GM23338 (cell line): ENCODE measurements around the gene SLC9A9.

Source experiments
- CREB1 ChIP-seq: fragments of 250-450 bp; sonication (Bioruptor Pico); IDR thresholded peaks from 2 replicates; pipeline ENCODE4 v1.5.0; 2020; ENCODE audit warnings: low read depth, mild to moderate bottlenecking, moderate library complexity
- CTCF ChIP-seq, 2 experiments: fragments of 200-600 bp in 1 of 2; sonication (generic) in 1 of 2; conservative IDR thresholded peaks; 2 replicates each; pipeline versions ENCODE4 v1.5.1 to v1.6.1; 2016 to 2017; ENCODE audit warnings: antibody characterized with exemption in 2 of 2, low read depth in 2 of 2, mild to moderate bottlenecking in 2 of 2, moderate library complexity in 1 of 2
- EZH2 ChIP-seq: fragments of 200-600 bp; sonication (generic); IDR thresholded peaks from one replicate; pipeline ENCODE4 v1.8.0; 2017; ENCODE audit warnings: antibody characterized with exemption, mild to moderate bottlenecking, low read depth; ENCODE audit not compliant: unreplicated experiment
- EZH2phosphoT487 ChIP-seq: fragments of 200-600 bp; sonication (generic); IDR thresholded peaks from one replicate; pipeline ENCODE4 v1.8.1; 2018; ENCODE audit warnings: antibody characterized with exemption; ENCODE audit not compliant: unreplicated experiment
- JUNB ChIP-seq: IDR thresholded peaks from one replicate; pipeline ENCODE4 v1.6.1; 2016; ENCODE audit warnings: antibody characterized with exemption; ENCODE audit not compliant: unreplicated experiment
- NANOG ChIP-seq: IDR thresholded peaks from 2 replicates; pipeline ENCODE4 v1.6.1; 2016; ENCODE audit warnings: antibody characterized with exemption, borderline replicate concordance
- POLR2AphosphoS5 ChIP-seq: IDR thresholded peaks from 2 replicates; pipeline ENCODE4 v1.6.1; 2016; ENCODE audit warnings: antibody characterized with exemption, low read depth
- STAT1 ChIP-seq: IDR thresholded peaks from one replicate; pipeline ENCODE4 v1.6.1; 2016; ENCODE audit warnings: antibody characterized with exemption; ENCODE audit not compliant: unreplicated experiment
- ZNF331 ChIP-seq: fragments of 250-450 bp; sonication (Bioruptor Pico); IDR thresholded peaks from 2 replicates; pipeline ENCODE4 v1.5.0; 2020; ENCODE audit warnings: low read depth, mild to moderate bottlenecking, moderate library complexity
- TF ChIP-seq, protein P1 (sequence below): IDR thresholded peaks from one replicate; pipeline ENCODE4 v1.6.1; 2018; ENCODE audit warnings: antibody characterized with exemption; ENCODE audit not compliant: unreplicated experiment
- TF ChIP-seq, protein P2 (sequence below): IDR thresholded peaks from 2 replicates; pipeline ENCODE4 v1.6.1; 2016; ENCODE audit warnings: antibody characterized with exemption

GRCh38 chr3:143418391-143418790 is 429.9 kb downstream of the SLC9A9 start:
- TF ChIP-seq CTCF (conservative IDR thresholded peaks at IDR 0.05; ENCODE audit: low read depth in 2 of 2) (no peak), POLR2AphosphoS5 (no peak), EZH2 (no peak), JUNB (no peak), EZH2phosphoT487 (no peak), NANOG (no peak), CREB1 (no peak), STAT1 (no peak), ZNF331 (no peak)
- TF ChIP-seq, protein P1, sequence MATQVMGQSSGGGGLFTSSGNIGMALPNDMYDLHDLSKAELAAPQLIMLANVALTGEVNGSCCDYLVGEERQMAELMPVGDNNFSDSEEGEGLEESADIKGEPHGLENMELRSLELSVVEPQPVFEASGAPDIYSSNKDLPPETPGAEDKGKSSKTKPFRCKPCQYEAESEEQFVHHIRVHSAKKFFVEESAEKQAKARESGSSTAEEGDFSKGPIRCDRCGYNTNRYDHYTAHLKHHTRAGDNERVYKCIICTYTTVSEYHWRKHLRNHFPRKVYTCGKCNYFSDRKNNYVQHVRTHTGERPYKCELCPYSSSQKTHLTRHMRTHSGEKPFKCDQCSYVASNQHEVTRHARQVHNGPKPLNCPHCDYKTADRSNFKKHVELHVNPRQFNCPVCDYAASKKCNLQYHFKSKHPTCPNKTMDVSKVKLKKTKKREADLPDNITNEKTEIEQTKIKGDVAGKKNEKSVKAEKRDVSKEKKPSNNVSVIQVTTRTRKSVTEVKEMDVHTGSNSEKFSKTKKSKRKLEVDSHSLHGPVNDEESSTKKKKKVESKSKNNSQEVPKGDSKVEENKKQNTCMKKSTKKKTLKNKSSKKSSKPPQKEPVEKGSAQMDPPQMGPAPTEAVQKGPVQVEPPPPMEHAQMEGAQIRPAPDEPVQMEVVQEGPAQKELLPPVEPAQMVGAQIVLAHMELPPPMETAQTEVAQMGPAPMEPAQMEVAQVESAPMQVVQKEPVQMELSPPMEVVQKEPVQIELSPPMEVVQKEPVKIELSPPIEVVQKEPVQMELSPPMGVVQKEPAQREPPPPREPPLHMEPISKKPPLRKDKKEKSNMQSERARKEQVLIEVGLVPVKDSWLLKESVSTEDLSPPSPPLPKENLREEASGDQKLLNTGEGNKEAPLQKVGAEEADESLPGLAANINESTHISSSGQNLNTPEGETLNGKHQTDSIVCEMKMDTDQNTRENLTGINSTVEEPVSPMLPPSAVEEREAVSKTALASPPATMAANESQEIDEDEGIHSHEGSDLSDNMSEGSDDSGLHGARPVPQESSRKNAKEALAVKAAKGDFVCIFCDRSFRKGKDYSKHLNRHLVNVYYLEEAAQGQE = no peak
- TF ChIP-seq, protein P2, sequence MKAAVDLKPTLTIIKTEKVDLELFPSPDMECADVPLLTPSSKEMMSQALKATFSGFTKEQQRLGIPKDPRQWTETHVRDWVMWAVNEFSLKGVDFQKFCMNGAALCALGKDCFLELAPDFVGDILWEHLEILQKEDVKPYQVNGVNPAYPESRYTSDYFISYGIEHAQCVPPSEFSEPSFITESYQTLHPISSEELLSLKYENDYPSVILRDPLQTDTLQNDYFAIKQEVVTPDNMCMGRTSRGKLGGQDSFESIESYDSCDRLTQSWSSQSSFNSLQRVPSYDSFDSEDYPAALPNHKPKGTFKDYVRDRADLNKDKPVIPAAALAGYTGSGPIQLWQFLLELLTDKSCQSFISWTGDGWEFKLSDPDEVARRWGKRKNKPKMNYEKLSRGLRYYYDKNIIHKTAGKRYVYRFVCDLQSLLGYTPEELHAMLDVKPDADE = no peak
